Small intestine (tissue), 7 donors: Measurements from ENCODE around the gene BTBD18. TPM values are rescaled to one million over a fixed set of nuclear protein-coding genes. Genes with fewer than 3 reads are reported as not detected.
"Not testable (repeated sequence)": the region's sequence is repeated elsewhere in the genome, so short reads cannot be mapped to it uniquely, and the experiment has no call there.

Source experiments
- DNase-seq, 2 donors: peaks; one replicate each; pipeline versions ENCODE4 v3.0.0 to v3.0.0-alpha.2; 2013
- FAIRE-seq: peaks from 2 replicates; lab custom pipeline; 2012; peaks lifted over from hg19 to GRCh38; lab: Jason Lieb, UNC
- H3K27ac ChIP-seq, 3 donors: one replicate each; pipeline ENCODE4 v1.5.1; 2013; ENCODE audit warnings: low read length in 2 of 3, mild to moderate bottlenecking in 2 of 3, control low read depth in 1 of 3, inconsistent platforms in 1 of 3, low read depth in 1 of 3, moderate library complexity in 1 of 3
- H3K27me3 ChIP-seq, 3 donors: one replicate each; pipeline ENCODE4 v1.6.1; 2013; ENCODE audit warnings: low read length in 3 of 3, inconsistent platforms in 1 of 3; ENCODE audit not compliant: control insufficient read depth in 3 of 3, insufficient read depth in 3 of 3
- H3K36me3 ChIP-seq, 3 donors: one replicate each; pipeline ENCODE4 v1.6.1; 2013; ENCODE audit warnings: low read length in 3 of 3, inconsistent platforms in 1 of 3, low read depth in 1 of 3, mild to moderate bottlenecking in 1 of 3, moderate library complexity in 1 of 3; ENCODE audit not compliant: control insufficient read depth in 3 of 3, insufficient read depth in 2 of 3
- H3K4me1 ChIP-seq, 3 donors: one replicate each; pipeline ENCODE4 v1.6.1; 2013; ENCODE audit warnings: low read length in 2 of 3, inconsistent platforms in 1 of 3, low read depth in 1 of 3, mild to moderate bottlenecking in 1 of 3, moderate library complexity in 1 of 3; ENCODE audit not compliant: control insufficient read depth in 3 of 3, insufficient read depth in 2 of 3
- H3K4me3 ChIP-seq, 3 donors: one replicate each; pipeline ENCODE4 v1.5.1; 2013; ENCODE audit warnings: low read length in 3 of 3, control low read depth in 1 of 3, inconsistent platforms in 1 of 3, low read depth in 1 of 3, mild to moderate bottlenecking in 1 of 3, moderate library complexity in 1 of 3
- H3K9me3 ChIP-seq, 2 donors: one replicate each; pipeline ENCODE4 v1.6.1; 2013; ENCODE audit warnings: low read depth in 1 of 2, low read length in 1 of 2; ENCODE audit not compliant: control insufficient read depth in 2 of 2, insufficient read depth in 1 of 2
- whole genome bisulfite sequencing, 3 donors: extraction: QIAGEN DNeasy Blood & Tissue Kit; methylation state at CpG; one replicate each; pipeline ENCODE4 v1.1.7; 2013; 5-methylcytosine and 5-hydroxymethylcytosine counted together
- polyA plus RNA-seq, 4 donors: library from polyadenylated mRNA; stranded (reverse) in 3 of 4; unstranded in 1 of 4; fragments of 200-250 nt in 3 of 4; fragments of 120-200 nt in 1 of 4; gene quantifications; one replicate each; pipeline versions ENCODE4 v1.2.1 to v1.2.3, GENCODE V29; 2013
- donor health status: healthy with polysubstance abuse.
- donor health status: control.
- donor health status: control.
- donor health status: Bipolar disorder and iron deficiency.
- donor health status: healthy.

Gene BTBD18
- polyA plus RNA-seq, 4 donors, result 0.10 TPM; not detected in 3

- H3K27me3 ChIP-seq, result no peaks in the 10 kb centered on the region
- DNase-seq, result no peak
- H3K4me1 ChIP-seq, result peaks cover 8 to 19% (median 11%) of the 10 kb centered on the region in 3 donors
- H3K9me3 ChIP-seq, result no peaks in the 10 kb centered on the region
- peaks cover 0 to 7% (median under 1%) of the 10 kb centered on the region in 3 donors for H3K36me3 ChIP-seq
- H3K4me3 ChIP-seq, result no peak overlapping the region
- FAIRE-seq, result no peak
- 92 to 99% (median 93%) methylated on average over 5 of the region's 5 CpGs for WGBS, 3 donors
- no peak overlapping the region for H3K27ac ChIP-seq
Measured at GRCh38 chr11:57709802-57710367, 41.7 kb downstream of the BTBD18 start.

- not testable (repeated sequence) for FAIRE-seq, H3K27me3 ChIP-seq, H3K4me1 ChIP-seq, H3K4me3 ChIP-seq, H3K9me3 ChIP-seq, H3K27ac ChIP-seq, DNase-seq
- 93 to 97% (median 93%) methylated on average over 8 of the region's 8 CpGs for WGBS, 3 donors
- peaks cover 10 to 33% (median 19%) of the 10 kb centered on the region in 3 donors for H3K36me3 ChIP-seq
Measured at GRCh38 chr11:57705432-57705831, 46.2 kb downstream of the BTBD18 start.

GRCh38 chr11:57704932-57705331 is 46.7 kb downstream of the BTBD18 start:
- 87 to 93% (median 91%) methylated on average over 6 of the region's 6 CpGs for WGBS, 3 donors
- H3K9me3 ChIP-seq, result no peaks in the 10 kb centered on the region
- DNase-seq, result no peak
- no peak for FAIRE-seq
- H3K36me3 ChIP-seq, result peaks cover 11 to 37% (median 22%) of the 10 kb centered on the region in 3 donors
- no peak overlapping the region for H3K4me3 ChIP-seq
- H3K4me1 ChIP-seq, result no peaks in the 10 kb centered on the region
- H3K27me3 ChIP-seq, result no peaks in the 10 kb centered on the region
- H3K27ac ChIP-seq, result no peak overlapping the region

- peaks cover 21 to 50% (median 29%) of the 10 kb centered on the region in 3 donors for H3K36me3 ChIP-seq
- no peak overlapping the region for H3K4me3 ChIP-seq
- no peak for FAIRE-seq
- DNase-seq, result no peak
- no peaks in the 10 kb centered on the region for H3K9me3 ChIP-seq
- no peaks in the 10 kb centered on the region for H3K27me3 ChIP-seq
- no peaks in the 10 kb centered on the region for H3K4me1 ChIP-seq
- 95 to 97% (median 96%) methylated on average over 4 of the region's 4 CpGs for WGBS, 3 donors
- no peak overlapping the region for H3K27ac ChIP-seq
Measured at GRCh38 chr11:57703341-57703740, 48.3 kb downstream of the BTBD18 start.

- WGBS, 3 donors, result 76 to 88% (median 81%) methylated on average over 3 of the region's 3 CpGs
- FAIRE-seq, result no peak
Measured at GRCh38 chr11:57700425-57700824, 51.2 kb downstream of the BTBD18 start.

GRCh38 chr11:57699813-57700212 is 51.8 kb downstream of the BTBD18 start:
- Histone ChIP-seq H3K4me1 (no peaks in the 10 kb centered on the region), H3K36me3 (peaks cover 37 to 71% (median 44%) of the 10 kb centered on the region in 3 donors), H3K27me3 (no peaks in the 10 kb centered on the region), H3K9me3 (no peaks in the 10 kb centered on the region), H3K4me3 (no peak overlapping the region), H3K27ac (no peak overlapping the region)
- no peak for FAIRE-seq
- WGBS, 3 donors, result 88 to 92% (median 88%) methylated on average over 10 of the region's 10 CpGs
- no peak for DNase-seq

More at GRCh38 chr11:57700425-57700824, 51.2 kb downstream of the BTBD18 start:
- Histone ChIP-seq H3K9me3 (no peaks in the 10 kb centered on the region), H3K36me3 (peaks cover 36 to 68% (median 44%) of the 10 kb centered on the region in 3 donors), H3K27ac (no peak overlapping the region), H3K4me3 (no peak overlapping the region), H3K4me1 (no peaks in the 10 kb centered on the region), H3K27me3 (no peaks in the 10 kb centered on the region)
- DNase-seq, result no peak

- peaks cover 40 to 73% (median 41%) of the 10 kb centered on the region in 3 donors for H3K36me3 ChIP-seq
- 93 to 94% (median 93%) methylated on average over 18 of the region's 18 CpGs for WGBS, 3 donors
- H3K4me3 ChIP-seq, result no peak overlapping the region
- H3K4me1 ChIP-seq, result no peaks in the 10 kb centered on the region
- no peak overlapping the region for H3K27ac ChIP-seq
- no peak for DNase-seq
- H3K9me3 ChIP-seq, result no peaks in the 10 kb centered on the region
- no peaks in the 10 kb centered on the region for H3K27me3 ChIP-seq
- FAIRE-seq, result no peak
Measured at GRCh38 chr11:57698843-57699365, 52.7 kb downstream of the BTBD18 start.
